Neural progenitor cell (in vitro differentiated cells): ENCODE results near the gene KIF12. TPM values are rescaled to one million over a fixed set of nuclear protein-coding genes. Genes with fewer than 3 reads are reported as not detected.
A peak's percentile ranks its signal among the peaks of the same experiment; 100 is the strongest.

Source experiments
- DNase-seq: peaks from one replicate; pipeline ENCODE4 v3.0.0-alpha.2; 2016; ENCODE audit warnings: low spot score
- H2AFZ ChIP-seq: fragments of 200-600 bp; sonication (generic); replicated peaks from 2 replicates; pipeline ENCODE4 v1.6.1; 2016; ENCODE audit warnings: antibody characterized with exemption
- H3F3A ChIP-seq: fragments of 200-600 bp; sonication (generic); 2 replicates; pipeline ENCODE4 v1.6.1; 2016; ENCODE audit warnings: antibody characterized with exemption, low read depth
- H3K27ac ChIP-seq: fragments of 200-600 bp; sonication (generic); 2 replicates; pipeline ENCODE4 v1.5.1; 2016; ENCODE audit warnings: mild to moderate bottlenecking
- H3K27me3 ChIP-seq: fragments of 200-600 bp; sonication (generic); 2 replicates; pipeline ENCODE4 v1.6.1; 2016; ENCODE audit warnings: mild to moderate bottlenecking, moderate library complexity
- H3K36me3 ChIP-seq: fragments of 200-600 bp; sonication (generic); 2 replicates; pipeline ENCODE4 v1.5.1; 2016
- H3K4me1 ChIP-seq: fragments of 200-600 bp; sonication (generic); 2 replicates; pipeline ENCODE4 v1.6.1; 2016; ENCODE audit warnings: mixed run types
- H3K4me2 ChIP-seq: fragments of 200-600 bp; sonication (generic); 2 replicates; pipeline ENCODE4 v1.6.1; 2016
- H3K4me3 ChIP-seq: fragments of 200-600 bp; sonication (generic); 2 replicates; pipeline ENCODE4 v1.5.1; 2016
- H3K79me2 ChIP-seq: fragments of 200-600 bp; sonication (generic); 2 replicates; pipeline ENCODE4 v1.6.1; 2016; ENCODE audit warnings: low read depth
- H3K9ac ChIP-seq: fragments of 200-600 bp; sonication (generic); 2 replicates; pipeline ENCODE4 v1.6.1; 2016
- H3K9me3 ChIP-seq: fragments of 200-600 bp; sonication (generic); 2 replicates; pipeline ENCODE4 v1.5.1; 2016; ENCODE audit warnings: low read depth
- H4K20me1 ChIP-seq: fragments of 200-600 bp; sonication (generic); 2 replicates; pipeline ENCODE4 v1.6.1; 2016; ENCODE audit warnings: low read depth
- H3K27ac Mint-ChIP-seq: 3 replicates; pipeline ENCODE4 v1.8.0; 2021; ENCODE audit warnings: mixed read lengths
- H3K27me3 Mint-ChIP-seq: 2 replicates; pipeline ENCODE4 v1.8.0; 2022; ENCODE audit warnings: low read depth, mild to moderate bottlenecking, inconsistent platforms, moderate library complexity, mixed read lengths; ENCODE audit not compliant: insufficient read depth
- H3K36me3 Mint-ChIP-seq: 3 replicates; pipeline ENCODE4 v1.8.0; 2021; ENCODE audit warnings: mixed read lengths
- H3K4me1 Mint-ChIP-seq: 3 replicates; pipeline ENCODE4 v1.8.0; 2021; ENCODE audit warnings: mixed read lengths
- H3K4me3 Mint-ChIP-seq: 3 replicates; pipeline ENCODE4 v1.8.0; 2021; ENCODE audit warnings: mild to moderate bottlenecking, moderate library complexity, mixed read lengths
- H3K9me3 Mint-ChIP-seq: 3 replicates; pipeline ENCODE4 v1.8.0; 2020; ENCODE audit warnings: mixed read lengths
- CTCF ChIP-seq: fragments of 200-600 bp; sonication (generic); IDR thresholded peaks from 2 replicates; pipeline ENCODE4 v1.5.1; 2017; ENCODE audit warnings: antibody characterized with exemption, mild to moderate bottlenecking
- EZH2 ChIP-seq: fragments of 200-600 bp; sonication (generic); IDR thresholded peaks from 2 replicates; pipeline ENCODE4 v1.6.1; 2017; ENCODE audit warnings: antibody characterized with exemption, mild to moderate bottlenecking, moderate library complexity
- EZH2phosphoT487 ChIP-seq: fragments of 200-600 bp; sonication (generic); IDR thresholded peaks from 2 replicates; pipeline ENCODE4 v1.6.1; 2017; ENCODE audit warnings: antibody characterized with exemption
- total RNA-seq: library from RNA; depleted of rRNA; stranded (reverse); fragments of >200 nt; gene quantifications from 2 replicates; pipeline ENCODE4 v1.2.3, GENCODE V29; 2015; ENCODE audit warnings: low replicate concordance

KIF12 gene
- total RNA-seq, 1 donor from 2014 or later: 0.56 TPM

GRCh38 chr9:114081441-114082016, 17.6 kb downstream of the KIF12 start:
- Histone ChIP-seq H3K4me3 (no peak overlapping the region), H3K79me2 (no peaks in the 10 kb centered on the region), H3F3A (no peaks in the 10 kb centered on the region), H4K20me1 (no peaks in the 10 kb centered on the region), H3K9me3 (no peaks in the 10 kb centered on the region), H3K4me1 (no peaks in the 10 kb centered on the region), H3K36me3 (no peaks in the 10 kb centered on the region), H3K27me3 (no peaks in the 10 kb centered on the region), H2AFZ (no peak overlapping the region), H3K4me2 (no peak overlapping the region), H3K27ac (no peak overlapping the region), H3K9ac (no peak overlapping the region)
- DNase-seq: no peak
- Mint-ChIP-seq H3K4me3 (no peak overlapping the region), H3K36me3 (no peaks in the 10 kb centered on the region), H3K27ac (no peak overlapping the region), H3K9me3 (no peaks in the 10 kb centered on the region), H3K27me3 (peaks cover 13% of the 10 kb centered on the region), H3K4me1 (peaks cover 6% of the 10 kb centered on the region)
- TF ChIP-seq CTCF (no peak), EZH2phosphoT487 (no peak), EZH2 (no peak)

GRCh38 chr9:114080773-114081440, 18.2 kb downstream of the KIF12 start:
- Mint-ChIP-seq H3K9me3 (no peaks in the 10 kb centered on the region), H3K27ac (peak overlapping the region; percentile 72), H3K36me3 (no peaks in the 10 kb centered on the region), H3K4me3 (no peak overlapping the region), H3K4me1 (peaks cover 6% of the 10 kb centered on the region), H3K27me3 (peaks cover 13% of the 10 kb centered on the region)
- Histone ChIP-seq H3K4me3 (no peak overlapping the region), H2AFZ (no peak overlapping the region), H3K79me2 (no peaks in the 10 kb centered on the region), H3F3A (no peaks in the 10 kb centered on the region), H3K9ac (no peak overlapping the region), H3K27ac (no peak overlapping the region), H4K20me1 (no peaks in the 10 kb centered on the region), H3K36me3 (no peaks in the 10 kb centered on the region), H3K27me3 (no peaks in the 10 kb centered on the region), H3K4me1 (no peaks in the 10 kb centered on the region), H3K9me3 (no peaks in the 10 kb centered on the region), H3K4me2 (no peak overlapping the region)
- DNase-seq: no peak
- TF ChIP-seq EZH2phosphoT487: no peak
- TF ChIP-seq EZH2: no peak
- no peak for TF ChIP-seq CTCF

GRCh38 chr9:114080195-114080772, 18.8 kb downstream of the KIF12 start:
- Histone ChIP-seq H3K36me3 (no peaks in the 10 kb centered on the region), H3K9ac (no peak overlapping the region), H3K27me3 (no peaks in the 10 kb centered on the region), H3F3A (no peaks in the 10 kb centered on the region), H3K4me1 (no peaks in the 10 kb centered on the region), H3K9me3 (no peaks in the 10 kb centered on the region), H3K27ac (no peak overlapping the region), H3K4me3 (no peak overlapping the region), H2AFZ (no peak overlapping the region), H3K4me2 (no peak overlapping the region), H4K20me1 (no peaks in the 10 kb centered on the region), H3K79me2 (no peaks in the 10 kb centered on the region)
- no peaks in the 10 kb centered on the region for H3K9me3 Mint-ChIP-seq
- H3K36me3 Mint-ChIP-seq: no peaks in the 10 kb centered on the region
- DNase-seq: no peak
- H3K27ac Mint-ChIP-seq: no peak overlapping the region
- H3K27me3 Mint-ChIP-seq: peaks cover 13% of the 10 kb centered on the region
- peaks cover 6% of the 10 kb centered on the region for H3K4me1 Mint-ChIP-seq
- H3K4me3 Mint-ChIP-seq: no peak overlapping the region
- TF ChIP-seq EZH2 (no peak), CTCF (no peak), EZH2phosphoT487 (no peak)
